RWPE2 (cell line): ENCODE results near the gene POMT1.
"Not testable (repeated sequence)": the region's sequence is repeated elsewhere in the genome, so short reads cannot be mapped to it uniquely, and the experiment has no call there.

Experiments used
- ATAC-seq: fragments of 200-7000 bp; cut with Tn5 transposase; 3 replicates; pipeline ENCODE4 v1.9.1; 2021; ENCODE audit warnings: low read depth
- DNase-seq: peaks from one replicate; pipeline ENCODE4 v3.0.0-alpha.2; 2020; ENCODE audit warnings: low spot score
- H3K27ac ChIP-seq: fragments of 450-650 bp; 2 replicates; pipeline ENCODE4 v1.5.1; 2017; ENCODE audit warnings: mild to moderate bottlenecking; ENCODE audit not compliant: poor library complexity, severe bottlenecking
- H3K27me3 ChIP-seq: fragments of 250-450 bp; sonication (Bioruptor Pico); 2 replicates; pipeline ENCODE4 v1.5.1; 2021; ENCODE audit warnings: mild to moderate bottlenecking, moderate library complexity; ENCODE audit not compliant: insufficient read depth, poor library complexity, severe bottlenecking
- H3K36me3 ChIP-seq: fragments of 250-450 bp; sonication (Bioruptor Pico); 2 replicates; pipeline ENCODE4 v1.5.1; 2020; ENCODE audit warnings: low read depth, mild to moderate bottlenecking, moderate library complexity
- H3K4me1 ChIP-seq: fragments of 250-450 bp; sonication (Bioruptor Pico); 2 replicates; pipeline ENCODE4 v1.5.1; 2021; ENCODE audit warnings: mild to moderate bottlenecking, moderate library complexity; ENCODE audit not compliant: insufficient read depth, poor library complexity, severe bottlenecking
- H3K4me3 ChIP-seq: fragments of 250-450 bp; sonication (Bioruptor Pico); 2 replicates; pipeline ENCODE4 v1.5.1; 2021; ENCODE audit warnings: mild to moderate bottlenecking, moderate library complexity; ENCODE audit not compliant: severe bottlenecking
- H3K9me3 ChIP-seq: fragments of 250-450 bp; sonication (Bioruptor Pico); 2 replicates; pipeline ENCODE4 v1.5.1; 2021; ENCODE audit warnings: mild to moderate bottlenecking, moderate library complexity; ENCODE audit not compliant: severe bottlenecking
- CTCF ChIP-seq: fragments of 450-650 bp; IDR thresholded peaks from one replicate; pipeline ENCODE4 v1.5.1; 2017; ENCODE audit warnings: mild to moderate bottlenecking, moderate library complexity; ENCODE audit not compliant: poor library complexity, severe bottlenecking

The POMT1 gene

GRCh38 chr9:131545003-131545785 lies 42.5 kb downstream of the POMT1 start, which contains the start of gene PRRT1B:
PRRT1B (plus strand) TSS chr9:131545523; CDS start chr9:131545616, 93 bp downstream.
- DNase-seq = no peak
- peak; percentile 55 for ATAC-seq
- H3K27me3 ChIP-seq = peaks cover 47% of the 10 kb centered on the region
- H3K36me3 ChIP-seq = no peaks in the 10 kb centered on the region
- H3K27ac ChIP-seq = no peak within 1 kb of the TSS
- H3K4me3 ChIP-seq = no peak within 1 kb of the TSS
- TF ChIP-seq CTCF = no peak
- H3K4me1 ChIP-seq = no peaks in the 10 kb centered on the region
- peaks cover 3% of the 10 kb centered on the region for H3K9me3 ChIP-seq

- Histone ChIP-seq H3K4me1 (no peaks in the 10 kb centered on the region), H3K36me3 (no peaks in the 10 kb centered on the region), H3K27me3 (peaks cover 47% of the 10 kb centered on the region), H3K4me3 (no peak overlapping the region), H3K9me3 (peaks cover 3% of the 10 kb centered on the region), H3K27ac (no peak overlapping the region)
- ATAC-seq (peak; percentile 25; the same call in 1 of the 3 replicates), DNase-seq (no peak)
- TF ChIP-seq CTCF = no peak
These were observed 43.1 kb downstream of the POMT1 start for GRCh38 chr9:131545786-131546335.

GRCh38 chr9:131546336-131547084 lies 43.8 kb downstream of the POMT1 start:
- Histone ChIP-seq H3K9me3 (peaks cover 3% of the 10 kb centered on the region), H3K27me3 (peaks cover 47% of the 10 kb centered on the region), H3K36me3 (no peaks in the 10 kb centered on the region), H3K4me1 (no peaks in the 10 kb centered on the region), H3K27ac (no peak overlapping the region), H3K4me3 (no peak overlapping the region)
- ATAC-seq (peak; percentile 57), DNase-seq (no peak)
- no peak for TF ChIP-seq CTCF

- not testable (repeated sequence) for H3K4me1 ChIP-seq, DNase-seq, H3K4me3 ChIP-seq, ATAC-seq, H3K36me3 ChIP-seq, H3K9me3 ChIP-seq, H3K27ac ChIP-seq
- H3K27me3 ChIP-seq = peaks cover 47% of the 10 kb centered on the region
These were observed 46.5 kb downstream of the POMT1 start for GRCh38 chr9:131549186-131549585.

GRCh38 chr9:131550465-131550864 lies 47.7 kb downstream of the POMT1 start:
- H3K4me1 ChIP-seq, ATAC-seq, H3K27ac ChIP-seq, H3K36me3 ChIP-seq, H3K9me3 ChIP-seq, H3K4me3 ChIP-seq, DNase-seq: not testable (repeated sequence)
- H3K27me3 ChIP-seq = peaks cover 36% of the 10 kb centered on the region
